Fibroblast of lung (primary cell): ENCODE data around the gene RPAP3. TPM values are rescaled to one million over a fixed set of nuclear protein-coding genes. Genes with fewer than 3 reads are reported as not detected.

Experiments used
- DNase-seq, 2 donors: peaks; one replicate each; pipeline versions ENCODE4 v3.0.0 to v3.0.0-alpha.2; 2010; ENCODE audit warnings: low read depth in 2 of 2
- H2AFZ ChIP-seq: 2 replicates; pipeline ENCODE4 v1.5.1; 2012; ENCODE audit warnings: low read length, control low read depth, inconsistent platforms
- H3K27ac ChIP-seq: 2 replicates; pipeline ENCODE4 v1.5.1; 2011; ENCODE audit warnings: low read length, control low read depth; ENCODE audit not compliant: insufficient read depth
- H3K27me3 ChIP-seq: 2 replicates; pipeline ENCODE4 v1.5.1; 2011; ENCODE audit warnings: mild to moderate bottlenecking, low read length; ENCODE audit not compliant: control insufficient read depth, insufficient read depth
- H3K36me3 ChIP-seq: 2 replicates; pipeline ENCODE4 v1.5.1; 2011; ENCODE audit warnings: low read length; ENCODE audit not compliant: control insufficient read depth, insufficient read depth
- H3K4me1 ChIP-seq: 2 replicates; pipeline ENCODE4 v1.5.1; 2011; ENCODE audit warnings: low read length; ENCODE audit not compliant: control insufficient read depth, insufficient read depth; ENCODE audit errors: extremely low read depth
- H3K4me2 ChIP-seq: 2 replicates; pipeline ENCODE4 v1.5.1; 2011; ENCODE audit warnings: low read length, control low read depth; ENCODE audit not compliant: insufficient read depth; ENCODE audit errors: extremely low read depth
- H3K4me3 ChIP-seq, 4 experiments: fragments of 200-600 bp in 1 of 4; sonication (generic) in 1 of 4; replicated peaks in 1 of 4; 2 replicates each; pipeline ENCODE4 v1.5.1; 2011 to 2016; ENCODE audit warnings: low read length in 4 of 4, low read depth in 3 of 4, mild to moderate bottlenecking in 3 of 4, control low read depth in 2 of 4, inconsistent platforms in 1 of 4, mixed read lengths in 1 of 4; ENCODE audit not compliant: insufficient read depth in 1 of 4; ENCODE audit errors: control extremely low read depth in 1 of 4
- H3K79me2 ChIP-seq: 2 replicates; pipeline ENCODE4 v1.5.1; 2012; ENCODE audit warnings: mild to moderate bottlenecking, low read length, inconsistent platforms; ENCODE audit not compliant: control insufficient read depth, insufficient read depth
- H3K9ac ChIP-seq: 2 replicates; pipeline ENCODE4 v1.5.1; 2011; ENCODE audit warnings: mild to moderate bottlenecking, low read length, control low read depth; ENCODE audit not compliant: insufficient read depth
- H3K9me3 ChIP-seq: 2 replicates; pipeline ENCODE4 v1.5.1; 2012; ENCODE audit warnings: low read depth, low read length; ENCODE audit not compliant: control insufficient read depth, insufficient read depth
- H4K20me1 ChIP-seq: 2 replicates; pipeline ENCODE4 v1.5.1; 2011; ENCODE audit warnings: low read length; ENCODE audit not compliant: control insufficient read depth, insufficient read depth; ENCODE audit errors: extremely low read depth
- EZH2 ChIP-seq: IDR thresholded peaks from 2 replicates; pipeline ENCODE4 v1.5.1; 2012; ENCODE audit warnings: low read length, control low read depth, mild to moderate bottlenecking; ENCODE audit errors: missing control alignments
- polyA plus RNA-seq, 2 donors: library from polyadenylated mRNA; depleted of rRNA in 1 of 2; stranded (reverse) in 1 of 2; unstranded in 1 of 2; fragments of >200 nt; gene quantifications; 2 replicates each; pipeline ENCODE4 v1.2.1, GENCODE V29; 2011 to 2012; ENCODE audit warnings: missing spikeins in 1 of 2
- total RNA-seq: library from RNA; depleted of rRNA; stranded (reverse); fragments of >200 nt; gene quantifications from 2 replicates; pipeline ENCODE4 v1.2.1, GENCODE V29; 2014
- TF ChIP-seq, protein P1 (sequence below), 2 donors: IDR thresholded peaks in 1 of 2; conservative IDR thresholded peaks in 1 of 2; 1 replicate in 1 of 2; 2 replicates in 1 of 2; pipeline ENCODE4 v1.5.1; 2011 to 2012; ENCODE audit warnings: low read length in 2 of 2, control low read depth in 1 of 2, inconsistent platforms in 1 of 2, low read depth in 1 of 2, mild to moderate bottlenecking in 1 of 2

The RPAP3 gene
- total and polyA plus RNA-seq, 2 donors (not counting 1 experiment from before 2014, with no cell fraction given) = 12.1 to 23.8 TPM

DNA sequence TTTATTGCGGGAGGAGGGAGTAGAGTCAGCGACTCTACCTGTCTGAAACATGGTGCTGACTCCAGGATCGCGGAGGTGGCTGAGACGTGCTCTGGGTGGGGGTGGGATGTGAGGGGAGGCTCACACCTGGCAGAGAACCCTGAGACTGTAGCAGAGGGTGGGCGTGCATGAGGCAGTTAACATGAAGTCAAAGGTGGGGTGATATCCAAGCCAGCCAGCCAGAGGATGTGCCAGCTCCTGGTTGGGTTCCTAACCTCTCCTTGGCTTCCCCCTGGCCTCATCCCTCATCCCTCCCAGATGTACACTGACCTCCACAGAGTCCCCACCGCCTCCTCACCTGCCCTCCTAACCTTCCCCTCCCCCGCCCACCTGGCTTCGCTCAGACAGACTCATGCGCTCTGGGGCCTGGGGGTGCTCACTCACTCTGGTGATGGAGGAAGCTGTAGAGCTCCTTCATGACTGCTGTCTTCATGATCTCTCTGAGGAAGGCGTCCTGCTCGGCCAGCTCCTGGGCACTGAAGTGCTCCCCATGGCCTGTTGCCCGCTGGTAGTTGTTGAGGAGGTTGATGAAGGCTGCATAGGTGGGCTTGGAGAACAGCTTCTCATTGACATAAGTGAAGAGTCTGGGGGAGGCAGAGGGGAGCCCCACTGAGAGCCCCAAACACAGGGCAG lies 10.2 kb upstream of the RPAP3 start:
- no peak overlapping the region for H3K9ac ChIP-seq
- H2AFZ ChIP-seq = no peak overlapping the region
- H3K4me3 ChIP-seq = no peak overlapping the region
- no peak for DNase-seq
- H3K79me2 ChIP-seq = no peaks in the 10 kb centered on the region
- no peaks in the 10 kb centered on the region for H4K20me1 ChIP-seq
- no peaks in the 10 kb centered on the region for H3K9me3 ChIP-seq
- H3K27ac ChIP-seq = no peak overlapping the region
- H3K4me1 ChIP-seq = peaks cover 8% of the 10 kb centered on the region
- no peaks in the 10 kb centered on the region for H3K27me3 ChIP-seq
- H3K4me2 ChIP-seq = peak overlapping the region; percentile 89
- H3K36me3 ChIP-seq = no peaks in the 10 kb centered on the region
- TF ChIP-seq, protein P1, sequence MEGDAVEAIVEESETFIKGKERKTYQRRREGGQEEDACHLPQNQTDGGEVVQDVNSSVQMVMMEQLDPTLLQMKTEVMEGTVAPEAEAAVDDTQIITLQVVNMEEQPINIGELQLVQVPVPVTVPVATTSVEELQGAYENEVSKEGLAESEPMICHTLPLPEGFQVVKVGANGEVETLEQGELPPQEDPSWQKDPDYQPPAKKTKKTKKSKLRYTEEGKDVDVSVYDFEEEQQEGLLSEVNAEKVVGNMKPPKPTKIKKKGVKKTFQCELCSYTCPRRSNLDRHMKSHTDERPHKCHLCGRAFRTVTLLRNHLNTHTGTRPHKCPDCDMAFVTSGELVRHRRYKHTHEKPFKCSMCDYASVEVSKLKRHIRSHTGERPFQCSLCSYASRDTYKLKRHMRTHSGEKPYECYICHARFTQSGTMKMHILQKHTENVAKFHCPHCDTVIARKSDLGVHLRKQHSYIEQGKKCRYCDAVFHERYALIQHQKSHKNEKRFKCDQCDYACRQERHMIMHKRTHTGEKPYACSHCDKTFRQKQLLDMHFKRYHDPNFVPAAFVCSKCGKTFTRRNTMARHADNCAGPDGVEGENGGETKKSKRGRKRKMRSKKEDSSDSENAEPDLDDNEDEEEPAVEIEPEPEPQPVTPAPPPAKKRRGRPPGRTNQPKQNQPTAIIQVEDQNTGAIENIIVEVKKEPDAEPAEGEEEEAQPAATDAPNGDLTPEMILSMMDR (conservative IDR thresholded peaks at IDR 0.05 in 1 of 2, IDR thresholded peaks at IDR 0.05 in 1 of 2; ENCODE audit: low read depth in 1 of 2, low read length in 2 of 2) = no peak
- TF ChIP-seq EZH2 = no peak

DNA sequence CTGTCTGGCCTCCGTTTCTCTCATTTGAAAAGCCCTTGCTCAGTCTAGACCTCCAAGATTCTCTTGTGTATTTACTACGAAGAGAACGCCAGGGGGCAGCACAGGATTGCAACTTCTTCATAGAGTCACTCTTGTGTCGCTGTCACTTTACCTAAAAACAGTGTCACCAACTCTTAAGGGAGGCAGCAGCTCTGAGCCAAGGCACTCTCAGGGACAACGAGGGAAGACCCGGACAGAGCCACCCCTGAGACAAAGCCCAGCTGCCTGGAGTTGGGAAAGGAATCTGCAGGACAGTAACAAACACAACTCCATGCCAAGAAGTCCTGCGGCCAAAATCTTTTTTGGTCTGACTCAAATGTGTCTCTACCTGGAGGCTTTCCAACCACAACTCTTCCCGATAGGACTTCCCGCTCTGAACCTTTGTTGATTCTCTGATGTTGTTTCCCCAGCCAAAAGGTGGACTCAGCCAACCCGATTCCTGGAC lies 9.6 kb upstream of the RPAP3 start:
- Histone ChIP-seq H3K36me3 (no peaks in the 10 kb centered on the region), H3K9ac (no peak overlapping the region), H3K9me3 (no peaks in the 10 kb centered on the region), H2AFZ (no peak overlapping the region), H3K79me2 (no peaks in the 10 kb centered on the region), H4K20me1 (no peaks in the 10 kb centered on the region), H3K4me1 (peaks cover 8% of the 10 kb centered on the region), H3K27me3 (no peaks in the 10 kb centered on the region), H3K27ac (no peak overlapping the region), H3K4me2 (peak overlapping the region; percentile 89), H3K4me3 (no peak overlapping the region)
- TF ChIP-seq, protein P1 (conservative IDR thresholded peaks at IDR 0.05 in 1 of 2, IDR thresholded peaks at IDR 0.05 in 1 of 2; ENCODE audit: low read depth in 1 of 2, low read length in 2 of 2) = peak; percentile 71 to 74
- TF ChIP-seq EZH2 = no peak
- peak; percentile 73 to 75 for DNase-seq

DNA sequence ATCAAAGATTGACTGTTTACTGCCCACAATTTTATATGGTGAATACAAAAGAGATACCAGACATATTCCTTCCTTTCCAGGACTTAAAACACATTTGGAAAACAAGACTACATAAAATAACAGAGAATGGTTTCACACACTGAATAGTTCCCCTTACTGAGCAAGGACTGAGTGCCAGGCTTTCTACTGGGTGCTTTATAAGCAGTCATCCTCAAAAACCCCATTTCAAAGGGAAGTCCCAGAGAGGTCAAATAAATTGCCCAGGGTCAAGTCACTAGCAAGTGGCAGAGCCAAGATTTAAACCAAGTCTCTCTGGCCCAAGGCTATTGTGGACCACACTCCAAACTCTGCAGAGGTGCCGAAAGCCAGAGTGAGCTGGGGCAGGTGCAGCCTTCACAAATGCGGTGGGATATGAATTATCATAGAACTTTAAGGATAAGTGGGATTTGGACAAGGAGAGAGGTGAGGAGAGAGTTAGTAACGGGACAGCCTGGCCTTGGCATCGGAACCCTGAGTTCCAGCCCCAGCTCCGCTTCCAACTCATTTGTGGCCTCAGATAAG lies 9.1 kb upstream of the RPAP3 start:
- TF ChIP-seq, protein P1 (conservative IDR thresholded peaks at IDR 0.05 in 1 of 2, IDR thresholded peaks at IDR 0.05 in 1 of 2; ENCODE audit: low read depth in 1 of 2, low read length in 2 of 2) = no peak
- no peak for TF ChIP-seq EZH2
- Histone ChIP-seq H2AFZ (no peak overlapping the region), H3K4me2 (no peak overlapping the region), H3K9me3 (no peaks in the 10 kb centered on the region), H3K9ac (no peak overlapping the region), H3K36me3 (no peaks in the 10 kb centered on the region), H4K20me1 (no peaks in the 10 kb centered on the region), H3K4me3 (no peak overlapping the region), H3K27ac (no peak overlapping the region), H3K79me2 (no peaks in the 10 kb centered on the region), H3K27me3 (no peaks in the 10 kb centered on the region), H3K4me1 (peaks cover 8% of the 10 kb centered on the region)
- DNase-seq = no peak
